A549 (cell line): ENCODE data around the gene GPR176. TPM values are rescaled to one million over a fixed set of nuclear protein-coding genes. Genes with fewer than 3 reads are reported as not detected.

Source experiments
- ATAC-seq, 2 experiments: fragments of 200-7000 bp in 1 of 2; fragments of >200 bp in 1 of 2; cut with Nextera tagmentation in 1 of 2; cut with Tn5 transposase in 1 of 2; 3 replicates each; pipeline versions ENCODE4 v1.8.0 to v1.9.1; 2018 to 2020; ENCODE audit warnings: mild to moderate bottlenecking in 1 of 2, moderate library complexity in 1 of 2
- CTCF ChIA-PET: fragments of 300-600 bp; sonication (Branson Sonifier 250); formaldehyde crosslinking; extraction: SDS; loops from one replicate; lab custom pipeline; 2021; ENCODE audit warnings: antibody characterized with exemption, inconsistent platforms; lab: Yijun Ruan, JAX
- POLR2A ChIA-PET: fragments of 350-600 bp; formaldehyde crosslinking; extraction: SDS; loops from one replicate; lab custom pipeline; 2021; ENCODE audit warnings: antibody characterized with exemption, inconsistent platforms; lab: Yijun Ruan, JAX
- DNase-seq, 2 experiments: peaks; one replicate each; pipeline versions ENCODE4 v3.0.0 to v3.0.0-alpha.2; 2011 to 2016; ENCODE audit warnings: low read depth in 1 of 2, low spot score in 1 of 2
- FAIRE-seq: peaks from 2 replicates; lab custom pipeline; 2011; peaks lifted over from hg19 to GRCh38; lab: Jason Lieb, UNC
- H3K27ac ChIP-seq, 2 experiments: fragments of >200 bp; sonication (Bioruptor Twin); formaldehyde crosslinking; 3 replicates each; pipeline ENCODE4 v1.5.1; 2016 to 2017
- H3K4me1 ChIP-seq: fragments of >200 bp; sonication (Bioruptor Twin); formaldehyde crosslinking; 3 replicates; pipeline ENCODE4 v1.6.1; 2016
- H3K4me2 ChIP-seq: fragments of >200 bp; sonication (Bioruptor Twin); formaldehyde crosslinking; 3 replicates; pipeline ENCODE4 v1.6.1; 2016
- H3K4me3 ChIP-seq: fragments of >200 bp; sonication (Bioruptor Twin); formaldehyde crosslinking; 3 replicates; pipeline ENCODE4 v1.5.1; 2016
- H3K9me3 ChIP-seq: fragments of >200 bp; sonication (Bioruptor Twin); formaldehyde crosslinking; 3 replicates; pipeline ENCODE4 v1.6.1; 2016
- BHLHE40 ChIP-seq: IDR thresholded peaks from 2 replicates; pipeline ENCODE4 v1.6.1; 2012; ENCODE audit warnings: low read depth, low read length, inconsistent platforms
- EP300 ChIP-seq, 2 experiments: fragments of >200 bp; sonication (Bioruptor Twin); formaldehyde crosslinking; IDR thresholded peaks; 2 replicates in 1 of 2; 3 replicates in 1 of 2; pipeline ENCODE4 v1.6.1; 2016 to 2017
- FOSB ChIP-seq: fragments of 250-450 bp; sonication (Bioruptor Pico); IDR thresholded peaks from 2 replicates; pipeline ENCODE4 v1.5.0; 2020; ENCODE audit warnings: mild to moderate bottlenecking, moderate library complexity
- FOSL2 ChIP-seq, 2 experiments: fragments of 450-650 bp in 1 of 2; fragments of >200 bp in 1 of 2; sonication (Bioruptor Twin) in 1 of 2; formaldehyde crosslinking; IDR thresholded peaks; 2 replicates each; pipeline versions ENCODE4 v1.5.0 to v1.6.1; 2016 to 2020; ENCODE audit warnings: mild to moderate bottlenecking in 1 of 2, moderate library complexity in 1 of 2
- HMGXB4 ChIP-seq: fragments of 250-450 bp; sonication (Bioruptor Pico); IDR thresholded peaks from 2 replicates; pipeline ENCODE4 v1.5.0; 2021; ENCODE audit warnings: mild to moderate bottlenecking, moderate library complexity, borderline replicate concordance
- HOXA7 ChIP-seq: fragments of 250-450 bp; sonication (Bioruptor Pico); IDR thresholded peaks from 2 replicates; pipeline ENCODE4 v1.5.0; 2020; ENCODE audit warnings: mild to moderate bottlenecking, moderate library complexity
- JUN ChIP-seq, 2 experiments: fragments of >200 bp; sonication (Bioruptor Twin); formaldehyde crosslinking; IDR thresholded peaks; 2 replicates in 1 of 2; 3 replicates in 1 of 2; pipeline ENCODE4 v1.6.1; 2016 to 2017
- MAX ChIP-seq: IDR thresholded peaks from 2 replicates; pipeline ENCODE4 v1.6.1; 2012
- PBX3 ChIP-seq: IDR thresholded peaks from 2 replicates; pipeline ENCODE4 v1.6.1; 2012
- PHF8 ChIP-seq: fragments of 200-600 bp; sonication (generic); IDR thresholded peaks from 2 replicates; pipeline ENCODE4 v1.6.1; 2016; ENCODE audit warnings: low read depth, mild to moderate bottlenecking, antibody characterized with exemption, moderate library complexity, borderline replicate concordance
- POLR2A ChIP-seq: IDR thresholded peaks from 2 replicates; pipeline ENCODE4 v1.6.1; 2012; ENCODE audit warnings: mild to moderate bottlenecking, low read length
- RAD21 ChIP-seq, 2 experiments: fragments of >200 bp in 1 of 2; sonication (Bioruptor Twin) in 1 of 2; formaldehyde crosslinking in 1 of 2; IDR thresholded peaks in 1 of 2; conservative IDR thresholded peaks in 1 of 2; 2 replicates in 1 of 2; 3 replicates in 1 of 2; pipeline ENCODE4 v1.6.1; 2012 to 2018; ENCODE audit warnings: inconsistent platforms in 1 of 2
- RNF2 ChIP-seq: fragments of 200-600 bp; sonication (generic); IDR thresholded peaks from 2 replicates; pipeline ENCODE4 v1.6.1; 2016; ENCODE audit warnings: low read depth, mild to moderate bottlenecking, antibody characterized with exemption, moderate library complexity, borderline replicate concordance
- TP53 ChIP-seq: fragments of 250-450 bp; sonication (Bioruptor Pico); IDR thresholded peaks from 2 replicates; pipeline ENCODE4 v1.5.0; 2021; ENCODE audit warnings: mild to moderate bottlenecking, moderate library complexity
- ZC3H11A ChIP-seq: fragments of 450-650 bp; IDR thresholded peaks from 2 replicates; pipeline ENCODE4 v1.6.1; 2014; ENCODE audit warnings: antibody characterized with exemption, mild to moderate bottlenecking
- ZSCAN20 ChIP-seq: fragments of 250-450 bp; sonication (Bioruptor Pico); IDR thresholded peaks from 2 replicates; pipeline ENCODE4 v1.8.0; 2022; ENCODE audit warnings: mild to moderate bottlenecking, moderate library complexity
- WGBS: methylation state at CpG from one replicate; pipeline ENCODE4 v1.1.6; 2017; ENCODE audit errors: missing lambda C conversion rate; 5-methylcytosine and 5-hydroxymethylcytosine counted together
- polyA plus RNA-seq, 4 experiments: library from polyadenylated mRNA; depleted of rRNA in 3 of 4; stranded (reverse); fragments of >200 nt; fragmentation: RNase III in 1 of 4; extraction: RNeasy Plus Mini Kit Qiagen cat#74134 plus additional on column Dnase treatment in 1 of 4; gene quantifications; 2 replicates in 3 of 4; 3 replicates in 1 of 4; pipeline ENCODE4 v1.2.3, GENCODE V29; 2011 to 2017
- TF ChIP-seq, protein P1 (sequence below): fragments of >200 bp; sonication (Bioruptor Twin); formaldehyde crosslinking; IDR thresholded peaks from 2 replicates; pipeline ENCODE4 v1.6.1; 2016
- TF ChIP-seq, protein P2 (sequence below): IDR thresholded peaks from 2 replicates; pipeline ENCODE4 v1.6.1; 2012; ENCODE audit warnings: low read depth, borderline replicate concordance
- TF ChIP-seq, protein P3 (sequence below): fragments of >200 bp; sonication (Bioruptor Twin); formaldehyde crosslinking; IDR thresholded peaks from 3 replicates; pipeline ENCODE4 v1.6.1; 2016
- TF ChIP-seq, protein P4 (sequence below): fragments of 450-650 bp; IDR thresholded peaks from 2 replicates; pipeline ENCODE4 v1.6.1; 2014; ENCODE audit warnings: antibody characterized with exemption

Gene GPR176
- polyA plus RNA-seq, 2 of the 4 experiments (the other 2 are of a cell fraction): 1.5 to 8.1 TPM

DNA sequence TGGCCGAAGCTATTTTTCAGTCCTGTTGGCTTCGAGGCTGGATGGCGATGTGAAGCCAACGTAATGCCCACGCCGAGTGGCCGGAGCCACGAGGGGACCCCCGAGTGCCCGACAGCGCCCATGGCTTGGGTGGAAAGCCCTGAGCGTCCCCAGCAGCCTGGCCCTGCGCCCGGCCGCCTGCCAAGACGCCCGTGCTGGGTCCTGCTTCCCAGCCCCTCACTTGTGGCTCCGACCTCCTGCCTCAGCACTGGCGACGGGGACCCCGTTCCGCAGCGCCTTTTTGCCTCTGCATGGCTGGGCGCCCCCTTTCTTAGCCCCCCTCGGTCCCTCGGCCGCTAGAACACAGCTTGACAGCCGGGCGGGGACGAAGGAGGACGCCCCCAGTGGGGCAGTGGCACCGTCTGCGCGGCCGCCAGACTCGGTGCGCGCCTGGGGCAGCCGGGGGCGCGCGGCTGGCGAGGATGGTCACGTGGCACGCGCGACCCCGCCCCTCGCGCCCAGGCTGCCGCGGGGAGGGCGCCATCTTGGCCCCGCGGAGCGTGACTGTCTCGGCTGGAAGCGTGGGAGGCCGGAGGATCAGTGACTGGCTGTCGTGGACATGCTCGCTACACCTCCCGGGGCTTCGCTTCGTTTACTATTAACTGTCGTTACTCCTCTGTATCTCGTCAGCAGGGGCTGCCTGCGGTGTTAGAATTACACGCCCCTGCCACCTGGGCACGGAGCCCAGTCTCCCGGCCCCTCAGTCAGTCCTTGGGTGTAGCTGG is 626 bp upstream of the GPR176 start:
- Histone ChIP-seq H3K27ac (peak overlapping the region; percentile 68 to 91), H3K4me3 (peak overlapping the region; percentile 50), H3K4me1 (peaks cover 15% of the 10 kb centered on the region; the same call in 2 of the 3 replicates), H3K9me3 (no peaks in the 10 kb centered on the region), H3K4me2 (peak overlapping the region; percentile 75)
- DNase-seq: peak; percentile 26 to 66
- no peak for FAIRE-seq
- ATAC-seq: peak; percentile 80 to 86
- WGBS: 2% methylated on average over 19 of the region's 70 CpGs
- TF ChIP-seq FOSB: no peak
- TF ChIP-seq MAX: peak; percentile 91
- TF ChIP-seq, protein P1, sequence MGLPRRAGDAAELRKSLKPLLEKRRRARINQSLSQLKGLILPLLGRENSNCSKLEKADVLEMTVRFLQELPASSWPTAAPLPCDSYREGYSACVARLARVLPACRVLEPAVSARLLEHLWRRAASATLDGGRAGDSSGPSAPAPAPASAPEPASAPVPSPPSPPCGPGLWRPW: no peak
- TF ChIP-seq, protein P2, sequence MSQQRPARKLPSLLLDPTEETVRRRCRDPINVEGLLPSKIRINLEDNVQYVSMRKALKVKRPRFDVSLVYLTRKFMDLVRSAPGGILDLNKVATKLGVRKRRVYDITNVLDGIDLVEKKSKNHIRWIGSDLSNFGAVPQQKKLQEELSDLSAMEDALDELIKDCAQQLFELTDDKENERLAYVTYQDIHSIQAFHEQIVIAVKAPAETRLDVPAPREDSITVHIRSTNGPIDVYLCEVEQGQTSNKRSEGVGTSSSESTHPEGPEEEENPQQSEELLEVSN: 0 out of 2 replicates have a peak, but pooled peaks have one; percentile 57
- peak; percentile 65; the same call in 1 of the 2 replicates for TF ChIP-seq PHF8
- peak; percentile 54; the same call in 1 of the 2 replicates for TF ChIP-seq RNF2
- TF ChIP-seq, protein P3, sequence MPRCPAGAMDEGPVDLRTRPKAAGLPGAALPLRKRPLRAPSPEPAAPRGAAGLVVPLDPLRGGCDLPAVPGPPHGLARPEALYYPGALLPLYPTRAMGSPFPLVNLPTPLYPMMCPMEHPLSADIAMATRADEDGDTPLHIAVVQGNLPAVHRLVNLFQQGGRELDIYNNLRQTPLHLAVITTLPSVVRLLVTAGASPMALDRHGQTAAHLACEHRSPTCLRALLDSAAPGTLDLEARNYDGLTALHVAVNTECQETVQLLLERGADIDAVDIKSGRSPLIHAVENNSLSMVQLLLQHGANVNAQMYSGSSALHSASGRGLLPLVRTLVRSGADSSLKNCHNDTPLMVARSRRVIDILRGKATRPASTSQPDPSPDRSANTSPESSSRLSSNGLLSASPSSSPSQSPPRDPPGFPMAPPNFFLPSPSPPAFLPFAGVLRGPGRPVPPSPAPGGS: peak; percentile 52; the same call in 1 of the 3 replicates
- peak in 1 of 2 experiments; percentile 54; a peak in 1 of 5 replicates for TF ChIP-seq JUN (IDR thresholded peaks at IDR 0.05)
- TF ChIP-seq, protein P4, sequence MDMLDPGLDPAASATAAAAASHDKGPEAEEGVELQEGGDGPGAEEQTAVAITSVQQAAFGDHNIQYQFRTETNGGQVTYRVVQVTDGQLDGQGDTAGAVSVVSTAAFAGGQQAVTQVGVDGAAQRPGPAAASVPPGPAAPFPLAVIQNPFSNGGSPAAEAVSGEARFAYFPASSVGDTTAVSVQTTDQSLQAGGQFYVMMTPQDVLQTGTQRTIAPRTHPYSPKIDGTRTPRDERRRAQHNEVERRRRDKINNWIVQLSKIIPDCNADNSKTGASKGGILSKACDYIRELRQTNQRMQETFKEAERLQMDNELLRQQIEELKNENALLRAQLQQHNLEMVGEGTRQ: peak; percentile 64; the same call in 1 of the 2 replicates
- TF ChIP-seq PBX3: no peak
- TF ChIP-seq POLR2A: peak; percentile 85
- TF ChIP-seq FOSL2 (IDR thresholded peaks at IDR 0.05): no peak
- no peak for TF ChIP-seq FOSL2 (CRISPR knock-in tag; IDR thresholded peaks at IDR 0.05)
- ChIA-PET CTCF (interaction anchor here (0.6 to 1.2 kb wide), 5 partner anchors 13 to 184 kb away, joined by 3 read pairs; partner anchors contain the start of gene EIF2AK4), POLR2A (interaction anchor here (1.0 to 2.2 kb wide), 2 partner anchors 13 to 138 kb away, joined by 3 to 12 read pairs; partner anchors contain the start of genes EIF2AK4 and FSIP1)

DNA sequence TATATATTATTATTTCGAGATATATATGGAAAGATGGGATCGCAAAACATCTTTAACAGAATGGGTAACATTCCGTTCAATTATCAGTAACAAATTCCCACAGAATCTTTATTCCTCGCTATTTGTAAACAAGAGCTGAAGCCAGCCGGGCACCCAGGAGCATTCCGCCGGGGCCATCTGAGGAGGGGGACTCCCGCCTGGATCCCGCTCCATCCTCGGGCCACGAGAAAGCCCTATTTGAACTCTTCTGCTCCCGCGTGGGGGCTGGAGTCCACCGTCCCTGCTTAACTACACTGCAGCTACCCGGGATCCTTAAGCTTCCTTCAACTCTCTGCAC is 687 bp downstream of the GPR176 start:
- no peak for DNase-seq
- no peak for TF ChIP-seq HOXA7
- TF ChIP-seq EP300 (IDR thresholded peaks at IDR 0.05): no peak
- no peak for TF ChIP-seq ZSCAN20
- TF ChIP-seq RAD21 (conservative IDR thresholded peaks at IDR 0.05 in 1 of 2, IDR thresholded peaks at IDR 0.05 in 1 of 2): no peak
- no peak for TF ChIP-seq RNF2
- no peak for TF ChIP-seq TP53
- TF ChIP-seq BHLHE40: no peak
- TF ChIP-seq ZC3H11A: no peak
- TF ChIP-seq HMGXB4 (CRISPR knock-in tag): no peak
- no peak for FAIRE-seq
- peaks cover 8% of the 10 kb centered on the region; the same call in 1 of the 3 replicates for H3K4me1 ChIP-seq
- peak overlapping the region; percentile 68 to 91 for H3K27ac ChIP-seq
- H3K9me3 ChIP-seq: no peaks in the 10 kb centered on the region
- ChIA-PET POLR2A (interaction anchor here (1.2 kb wide), 1 partner anchor 14 kb away, joined by 5 read pairs; the partner anchor contains the start of gene EIF2AK4), CTCF (interaction anchor here (1.2 kb wide), 1 partner anchor 15 kb away, joined by 3 read pairs; the partner anchor contains the start of gene EIF2AK4)
- peak overlapping the region; percentile 50 for H3K4me3 ChIP-seq
- H3K4me2 ChIP-seq: peak overlapping the region; percentile 75
- WGBS: 36% methylated on average over 15 of the region's 15 CpGs
- ATAC-seq: no peak; a peak in 1 of 6 replicates
